A673 (cell line): ENCODE results near the gene IFNL1. TPM values are rescaled to one million over a fixed set of nuclear protein-coding genes. Genes with fewer than 3 reads are reported as not detected.

ENCODE experiments used
- Bru-seq: library from RNA; stranded (reverse); fragments of 400-500 nt; gene quantifications from one replicate; lab custom pipeline; 2021; lab: Mats Ljungman, UMichigan
- BruChase-seq, 2 experiments: library from RNA; stranded (reverse); fragments of 400-500 nt; gene quantifications; one replicate each; lab custom pipeline; 2021; lab: Mats Ljungman, UMichigan
- BruUV-seq: library from RNA; stranded (reverse); fragments of 400-500 nt; replicated peaks from 2 replicates; lab custom pipeline; 2021; lab: Mats Ljungman, UMichigan
- CTCF ChIA-PET: fragments of 300-600 bp; sonication (Branson Sonifier 250); formaldehyde crosslinking; loops from one replicate; lab custom pipeline; 2022; ENCODE audit warnings: antibody characterized with exemption; lab: Charles Lee
- POLR2A ChIA-PET: fragments of 300-600 bp; sonication (Branson Sonifier 250); formaldehyde crosslinking; loops from one replicate; lab custom pipeline; 2022; ENCODE audit warnings: antibody characterized with exemption; ENCODE audit not compliant: low non-redundant PET; lab: Charles Lee
- DNase-seq: peaks from one replicate; pipeline ENCODE4 v3.0.0-alpha.2; 2015; ENCODE audit warnings: low spot score
- H3K27ac ChIP-seq: fragments of 200-600 bp; sonication (generic); 2 replicates; pipeline ENCODE4 v1.5.1; 2016; ENCODE audit warnings: mixed run types, low read depth, mild to moderate bottlenecking, mixed read lengths, antibody characterized with exemption, low read length; ENCODE audit not compliant: poor library complexity, severe bottlenecking
- H3K27me3 ChIP-seq: fragments of 200-600 bp; sonication (generic); replicated peaks from 2 replicates; pipeline ENCODE4 v1.6.1; 2017; ENCODE audit warnings: mixed run types, low read depth, mild to moderate bottlenecking, mixed read lengths, antibody characterized with exemption, low read length; ENCODE audit not compliant: insufficient read depth, poor library complexity
- H3K36me3 ChIP-seq: fragments of 200-600 bp; sonication (generic); 2 replicates; pipeline ENCODE4 v1.6.1; 2016; ENCODE audit warnings: mixed run types, mild to moderate bottlenecking, mixed read lengths, antibody characterized with exemption, low read length; ENCODE audit not compliant: insufficient read depth, poor library complexity, severe bottlenecking
- H3K4me1 ChIP-seq: fragments of 200-600 bp; sonication (generic); 2 replicates; pipeline ENCODE4 v1.6.1; 2017; ENCODE audit warnings: mixed run types, mild to moderate bottlenecking, mixed read lengths, antibody characterized with exemption, low read length; ENCODE audit not compliant: insufficient read depth, poor library complexity, severe bottlenecking
- H3K4me3 ChIP-seq: fragments of 200-600 bp; sonication (generic); 2 replicates; pipeline ENCODE4 v1.5.1; 2016; ENCODE audit warnings: low read depth, mixed run types, mild to moderate bottlenecking, mixed read lengths, low read length; ENCODE audit not compliant: poor library complexity, severe bottlenecking
- H3K9me3 ChIP-seq: fragments of 200-600 bp; sonication (generic); 2 replicates; pipeline ENCODE4 v1.6.1; 2016; ENCODE audit warnings: mixed run types, low read depth, mild to moderate bottlenecking, mixed read lengths, antibody characterized with exemption, low read length; ENCODE audit not compliant: poor library complexity, severe bottlenecking
- EZH2 ChIP-seq: fragments of 200-600 bp; sonication (generic); IDR thresholded peaks from 2 replicates; pipeline ENCODE4 v1.6.1; 2017; ENCODE audit warnings: borderline replicate concordance, low read depth, mild to moderate bottlenecking, mixed read lengths, antibody characterized with exemption, low read length; ENCODE audit not compliant: poor library complexity, severe bottlenecking
- intact Hi-C: fragments of 100-400 bp; cut with micrococcal nuclease; formaldehyde crosslinking; loops from one replicate; pipeline ENCODE4 v1.10.0; 2022; ENCODE audit not compliant: unreplicated experiment
- long read RNA-seq: library from polyadenylated mRNA; stranded (forward); transcript quantifications from one replicate; pipeline ENCODE4 v2.0.0, GENCODE V29; 2022
- total RNA-seq: library from RNA; stranded (reverse); gene quantifications from 2 replicates; pipeline ENCODE4 v1.2.3, GENCODE V29; 2021
- TF ChIP-seq, protein P1 (sequence below): fragments of 300-800, 200-600 bp; sonication (generic); conservative IDR thresholded peaks from 2 replicates; pipeline ENCODE4 v1.5.1; 2017; ENCODE audit warnings: low read depth, mild to moderate bottlenecking, antibody characterized with exemption, low read length, moderate library complexity, mixed read lengths

The IFNL1 gene
- total RNA-seq (not detected in 2 replicates), Bru-seq, nascent RNA (not detected), BruChase-seq, experiment 1, labeled RNA remaining after a 2-hour chase (not detected), BruChase-seq, experiment 2, labeled RNA remaining after a 6-hour chase (not detected)
- long read RNA-seq, result 0 reads

DNA sequence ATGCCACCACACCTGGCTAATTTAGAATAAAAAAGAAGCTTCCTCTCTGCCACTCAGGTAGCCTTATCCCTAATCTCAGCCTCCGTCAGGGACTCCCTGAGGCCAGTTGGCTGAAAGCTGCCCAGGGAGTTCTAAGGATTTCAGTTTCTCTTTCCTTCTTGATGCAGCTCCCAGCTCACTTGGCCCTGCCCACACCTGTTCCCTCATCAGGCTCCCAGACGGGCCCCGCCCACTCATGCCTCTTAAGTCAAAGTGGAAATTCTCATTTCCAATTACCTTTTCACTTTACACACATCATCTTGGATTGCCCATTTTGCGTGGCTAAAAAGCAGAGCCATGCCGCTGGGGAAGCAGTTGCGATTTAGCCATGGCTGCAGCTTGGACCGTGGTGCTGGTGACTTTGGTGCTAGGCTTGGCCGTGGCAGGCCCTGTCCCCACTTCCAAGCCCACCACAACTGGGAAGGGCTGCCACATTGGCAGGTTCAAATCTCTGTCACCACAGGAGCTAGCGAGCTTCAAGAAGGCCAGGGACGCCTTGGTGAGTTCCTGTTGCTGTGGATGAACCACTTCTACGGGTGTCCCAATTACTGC is at the start of gene IFNL1:
IFNL1 (plus strand) TSS at position 353 of the 591 bp plus-strand sequence; CDS start at position 368, 15 bp downstream.
- DNase-seq, result no peak
- no peaks in the 10 kb centered on the region for H3K36me3 ChIP-seq
- H3K9me3 ChIP-seq, result no peaks in the 10 kb centered on the region
- BruUV-seq, result no TSS peak
- POLR2A ChIA-PET, result no interaction called here
- intact Hi-C loops, result no loop called here
- CTCF ChIA-PET, result no interaction called here
- H3K4me3 ChIP-seq, result no peak within 1 kb of the TSS
- no peak within 1 kb of the TSS for H3K27ac ChIP-seq
- no peak for TF ChIP-seq EZH2
- TF ChIP-seq, protein P1, sequence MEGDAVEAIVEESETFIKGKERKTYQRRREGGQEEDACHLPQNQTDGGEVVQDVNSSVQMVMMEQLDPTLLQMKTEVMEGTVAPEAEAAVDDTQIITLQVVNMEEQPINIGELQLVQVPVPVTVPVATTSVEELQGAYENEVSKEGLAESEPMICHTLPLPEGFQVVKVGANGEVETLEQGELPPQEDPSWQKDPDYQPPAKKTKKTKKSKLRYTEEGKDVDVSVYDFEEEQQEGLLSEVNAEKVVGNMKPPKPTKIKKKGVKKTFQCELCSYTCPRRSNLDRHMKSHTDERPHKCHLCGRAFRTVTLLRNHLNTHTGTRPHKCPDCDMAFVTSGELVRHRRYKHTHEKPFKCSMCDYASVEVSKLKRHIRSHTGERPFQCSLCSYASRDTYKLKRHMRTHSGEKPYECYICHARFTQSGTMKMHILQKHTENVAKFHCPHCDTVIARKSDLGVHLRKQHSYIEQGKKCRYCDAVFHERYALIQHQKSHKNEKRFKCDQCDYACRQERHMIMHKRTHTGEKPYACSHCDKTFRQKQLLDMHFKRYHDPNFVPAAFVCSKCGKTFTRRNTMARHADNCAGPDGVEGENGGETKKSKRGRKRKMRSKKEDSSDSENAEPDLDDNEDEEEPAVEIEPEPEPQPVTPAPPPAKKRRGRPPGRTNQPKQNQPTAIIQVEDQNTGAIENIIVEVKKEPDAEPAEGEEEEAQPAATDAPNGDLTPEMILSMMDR, result no peak
- H3K4me1 ChIP-seq, result no peaks in the 10 kb centered on the region
- peaks cover 6% of the 10 kb centered on the region for H3K27me3 ChIP-seq

- peak; percentile 45 for DNase-seq
- no TSS peak for BruUV-seq
- intact Hi-C loops, result no loop called here
- Histone ChIP-seq H3K4me3 (no peak overlapping the region), H3K36me3 (no peaks in the 10 kb centered on the region), H3K27me3 (peaks cover 40% of the 10 kb centered on the region), H3K4me1 (no peaks in the 10 kb centered on the region), H3K27ac (no peak overlapping the region), H3K9me3 (no peaks in the 10 kb centered on the region)
- ChIA-PET POLR2A (no interaction called here), CTCF (no interaction called here)
- TF ChIP-seq, protein P1, result no peak
- no peak for TF ChIP-seq EZH2
These were observed 49.1 kb upstream of the IFNL1 start for GRCh38 chr19:39246951-39247669.

GRCh38 chr19:39247701-39248664 is 48.2 kb upstream of the IFNL1 start:
- Histone ChIP-seq H3K4me1 (no peaks in the 10 kb centered on the region), H3K27me3 (peaks cover 45% of the 10 kb centered on the region), H3K4me3 (no peak overlapping the region), H3K27ac (no peak overlapping the region), H3K9me3 (no peaks in the 10 kb centered on the region), H3K36me3 (no peaks in the 10 kb centered on the region)
- BruUV-seq, result no TSS peak
- POLR2A ChIA-PET, result no interaction called here
- intact Hi-C loops, result no loop called here
- TF ChIP-seq, protein P1, result no peak
- peak; percentile 61 for TF ChIP-seq EZH2
- DNase-seq, result no peak
- CTCF ChIA-PET, result no interaction called here
